Osteocyte (in vitro differentiated cells): Measurements from ENCODE around the gene CALML6. TPM values are rescaled to one million over a fixed set of nuclear protein-coding genes. Genes with fewer than 3 reads are reported as not detected.
"Not testable (repeated sequence)": the region's sequence is repeated elsewhere in the genome, so short reads cannot be mapped to it uniquely, and the experiment has no call there.

Experiments
- DNase-seq: peaks from one replicate; pipeline ENCODE4 v3.0.0; 2021; ENCODE audit warnings: mixed read lengths; ENCODE audit not compliant: unreplicated experiment; ENCODE audit errors: extremely low spot score
- H3K27ac Mint-ChIP-seq: one replicate; pipeline ENCODE4 v1.8.0; 2021; ENCODE audit warnings: mild to moderate bottlenecking, mixed read lengths; ENCODE audit not compliant: unreplicated experiment
- H3K27me3 Mint-ChIP-seq: one replicate; pipeline ENCODE4 v1.8.0; 2021; ENCODE audit warnings: mixed read lengths; ENCODE audit not compliant: unreplicated experiment
- H3K36me3 Mint-ChIP-seq: one replicate; pipeline ENCODE4 v1.8.0; 2021; ENCODE audit warnings: mixed read lengths; ENCODE audit not compliant: unreplicated experiment
- H3K4me1 Mint-ChIP-seq: one replicate; pipeline ENCODE4 v1.8.0; 2021; ENCODE audit warnings: mixed read lengths; ENCODE audit not compliant: unreplicated experiment
- H3K4me3 Mint-ChIP-seq: one replicate; pipeline ENCODE4 v1.8.0; 2021; ENCODE audit warnings: mild to moderate bottlenecking, moderate library complexity, mixed read lengths; ENCODE audit not compliant: unreplicated experiment
- H3K9me3 Mint-ChIP-seq: one replicate; pipeline ENCODE4 v1.8.0; 2021; ENCODE audit warnings: mixed read lengths; ENCODE audit not compliant: unreplicated experiment
- CTCF ChIP-seq: fragments of 200-600 bp; sonication (generic); IDR thresholded peaks from 2 replicates; pipeline ENCODE4 v1.5.0; 2021; ENCODE audit warnings: antibody characterized with exemption, mild to moderate bottlenecking, moderate library complexity
- total RNA-seq: library from RNA; stranded (reverse); gene quantifications from 2 replicates; pipeline ENCODE4 v1.2.1, GENCODE V29; 2021

Gene CALML6
- total RNA-seq, 1 donor from 2014 or later = 2.5 TPM

DNA sequence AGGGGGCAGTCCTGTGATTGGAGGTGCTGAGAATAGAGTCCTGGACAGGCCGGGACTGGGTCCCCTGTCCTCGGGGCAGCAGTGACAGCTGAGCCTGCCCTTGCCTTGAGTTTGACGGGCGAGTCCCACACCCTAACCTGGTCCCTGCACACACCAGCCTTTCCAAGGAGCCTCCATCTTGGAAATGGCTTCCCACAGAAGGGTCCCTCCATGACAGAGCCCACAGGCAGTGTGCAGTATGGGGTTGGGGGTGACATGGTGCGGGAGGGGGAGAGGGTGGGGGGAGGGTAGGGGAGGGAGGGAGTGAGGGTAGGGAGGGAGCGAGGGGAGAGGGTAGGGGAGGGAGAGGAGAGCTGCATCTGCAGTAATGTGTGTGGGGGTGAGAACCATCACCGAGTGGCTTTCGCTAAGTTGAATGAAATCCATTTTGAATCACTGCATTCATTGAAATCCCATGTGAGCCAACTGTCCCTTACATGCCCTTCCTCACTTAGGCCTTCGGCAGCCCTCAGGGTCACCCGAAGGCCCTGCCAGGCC is 14.1 kb downstream of the CALML6 start:
- H3K27me3 Mint-ChIP-seq = no peaks in the 10 kb centered on the region
- no peak for DNase-seq
- H3K4me1 Mint-ChIP-seq = no peaks in the 10 kb centered on the region
- no peaks in the 10 kb centered on the region for H3K9me3 Mint-ChIP-seq
- no peak overlapping the region for H3K27ac Mint-ChIP-seq
- no peaks in the 10 kb centered on the region for H3K36me3 Mint-ChIP-seq
- H3K4me3 Mint-ChIP-seq = no peak overlapping the region
- TF ChIP-seq CTCF = no peak

GRCh38 chr1:1929639-1930545 is 14.8 kb downstream of the CALML6 start:
- H3K27ac Mint-ChIP-seq = no peak overlapping the region
- no peak for DNase-seq
- no peak for TF ChIP-seq CTCF
- no peaks in the 10 kb centered on the region for H3K36me3 Mint-ChIP-seq
- no peaks in the 10 kb centered on the region for H3K4me1 Mint-ChIP-seq
- no peaks in the 10 kb centered on the region for H3K27me3 Mint-ChIP-seq
- no peak overlapping the region for H3K4me3 Mint-ChIP-seq
- H3K9me3 Mint-ChIP-seq = no peaks in the 10 kb centered on the region

- not testable (repeated sequence) for H3K4me1 Mint-ChIP-seq, H3K27me3 Mint-ChIP-seq, H3K4me3 Mint-ChIP-seq, DNase-seq, H3K27ac Mint-ChIP-seq, H3K9me3 Mint-ChIP-seq, H3K36me3 Mint-ChIP-seq
These were observed 19.8 kb downstream of the CALML6 start for GRCh38 chr1:1934848-1935247.

- Mint-ChIP-seq H3K27me3 (peaks cover 7% of the 10 kb centered on the region), H3K4me3 (no peak overlapping the region), H3K27ac (no peak overlapping the region), H3K9me3 (no peaks in the 10 kb centered on the region), H3K4me1 (no peaks in the 10 kb centered on the region), H3K36me3 (no peaks in the 10 kb centered on the region)
- DNase-seq = no peak
- TF ChIP-seq CTCF = no peak
These were observed 22.0 kb downstream of the CALML6 start for GRCh38 chr1:1937061-1937460.

DNA sequence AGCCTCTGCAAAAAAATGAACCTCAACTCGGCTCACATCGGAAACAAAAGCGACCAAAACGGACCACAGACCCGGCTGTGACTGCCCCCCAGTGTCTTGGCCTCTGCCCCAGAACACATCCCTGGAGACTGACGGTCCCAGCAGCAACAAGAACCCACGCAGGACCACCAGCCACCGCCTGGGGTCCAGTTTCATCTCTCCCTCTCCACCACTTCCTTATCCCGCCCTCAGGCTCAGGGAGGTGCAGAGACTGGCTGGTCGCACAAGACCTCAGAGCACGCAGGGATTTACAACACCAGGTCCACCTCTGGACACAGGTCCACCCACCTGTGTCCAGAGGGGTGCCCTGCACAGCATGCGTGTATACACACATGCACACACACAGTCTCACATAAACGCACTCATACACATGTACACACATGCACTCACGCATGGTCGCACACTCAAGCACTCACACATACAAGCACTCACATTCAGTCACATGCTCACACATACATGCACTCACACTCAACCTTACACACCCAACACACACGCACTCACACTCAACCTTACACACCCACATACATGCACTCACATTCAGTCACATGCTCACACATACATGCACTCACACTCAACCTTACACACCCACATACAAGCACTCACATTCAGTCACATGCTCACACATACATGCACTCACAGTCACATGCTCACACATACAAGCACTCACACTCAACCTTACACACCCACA is 22.7 kb downstream of the CALML6 start:
- no peak overlapping the region for H3K4me3 Mint-ChIP-seq
- H3K36me3 Mint-ChIP-seq = no peaks in the 10 kb centered on the region
- TF ChIP-seq CTCF = no peak
- no peak for DNase-seq
- no peaks in the 10 kb centered on the region for H3K9me3 Mint-ChIP-seq
- H3K27ac Mint-ChIP-seq = no peak overlapping the region
- H3K27me3 Mint-ChIP-seq = peaks cover 7% of the 10 kb centered on the region
- H3K4me1 Mint-ChIP-seq = no peaks in the 10 kb centered on the region
